ENCODE measurements around the gene PRR32.
"Not testable (repeated sequence)": the region's sequence is repeated elsewhere in the genome, so short reads cannot be mapped to it uniquely, and the experiment has no call there.

PRR32 gene

DNA sequence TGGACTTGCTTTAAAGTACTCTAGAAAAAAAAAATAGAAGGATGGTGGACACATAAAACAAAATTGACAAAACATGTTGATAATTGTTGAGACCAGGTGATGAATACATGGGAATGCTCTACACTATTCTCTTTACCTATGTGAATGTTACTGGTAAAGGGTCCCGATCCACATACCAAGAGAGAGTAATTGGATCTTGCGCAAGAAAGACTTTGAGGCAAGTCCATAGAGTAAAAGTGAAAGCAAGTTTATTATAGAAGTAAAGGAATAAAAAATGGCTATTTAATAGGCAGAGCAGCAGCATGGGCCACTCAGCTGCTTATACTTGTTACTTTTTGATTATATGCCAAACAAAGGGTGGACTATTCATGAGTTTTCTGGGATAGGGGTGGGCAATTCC is 34.0 kb upstream of the PRR32 start (continued):
- TF ChIP-seq, protein P1, sequence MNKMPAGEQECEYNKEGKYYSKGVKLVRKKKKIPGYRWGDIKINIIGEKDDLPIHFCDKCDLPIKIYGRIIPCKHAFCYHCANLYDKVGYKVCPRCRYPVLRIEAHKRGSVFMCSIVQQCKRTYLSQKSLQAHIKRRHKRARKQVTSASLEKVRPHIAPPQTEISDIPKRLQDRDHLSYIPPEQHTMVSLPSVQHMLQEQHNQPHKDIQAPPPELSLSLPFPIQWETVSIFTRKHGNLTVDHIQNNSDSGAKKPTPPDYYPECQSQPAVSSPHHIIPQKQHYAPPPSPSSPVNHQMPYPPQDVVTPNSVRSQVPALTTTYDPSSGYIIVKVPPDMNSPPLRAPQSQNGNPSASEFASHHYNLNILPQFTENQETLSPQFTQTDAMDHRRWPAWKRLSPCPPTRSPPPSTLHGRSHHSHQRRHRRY (tag by site-specific recombination; IDR thresholded peaks at IDR 0.05) = no peak
- TF ChIP-seq MZF1 (tag by site-specific recombination; IDR thresholded peaks at IDR 0.05; ENCODE audit: borderline replicate concordance) (no peak), ZNF776 (tag by site-specific recombination; IDR thresholded peaks at IDR 0.05; ENCODE audit: borderline replicate concordance) (no peak), RBAK (tag by site-specific recombination; IDR thresholded peaks at IDR 0.05) (no peak), ZNF16 (tag by site-specific recombination; IDR thresholded peaks at IDR 0.05; ENCODE audit: low read depth) (no peak), MEIS1 (CRISPR knock-in tag; IDR thresholded peaks at IDR 0.05; ENCODE audit: borderline replicate concordance) (no peak), ZNF23 (tag by site-specific recombination; IDR thresholded peaks at IDR 0.05; ENCODE audit: borderline replicate concordance) (no peak), ZNF311 (tag by site-specific recombination; IDR thresholded peaks at IDR 0.05; ENCODE audit: borderline replicate concordance) (no peak), ZNF214 (tag by site-specific recombination; IDR thresholded peaks at IDR 0.05; ENCODE audit: borderline replicate concordance) (no peak)
- TF ChIP-seq, protein P2, sequence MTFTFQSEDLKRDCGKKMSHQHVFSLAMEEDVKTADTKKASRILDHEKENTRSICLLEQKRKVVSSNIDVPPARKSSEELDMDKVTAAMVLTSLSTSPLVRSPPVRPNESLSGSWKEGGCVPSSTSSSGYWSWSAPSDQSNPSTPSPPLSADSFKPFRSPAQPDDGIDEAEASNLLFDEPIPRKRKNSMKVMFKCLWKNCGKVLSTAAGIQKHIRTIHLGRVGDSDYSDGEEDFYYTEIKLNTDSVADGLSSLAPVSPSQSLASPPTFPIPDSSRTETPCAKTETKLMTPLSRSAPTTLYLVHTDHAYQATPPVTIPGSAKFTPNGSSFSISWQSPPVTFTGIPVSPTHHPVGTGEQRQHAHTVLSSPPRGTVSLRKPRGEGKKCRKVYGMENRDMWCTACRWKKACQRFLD (tag by site-specific recombination; IDR thresholded peaks at IDR 0.05) = no peak

DNA sequence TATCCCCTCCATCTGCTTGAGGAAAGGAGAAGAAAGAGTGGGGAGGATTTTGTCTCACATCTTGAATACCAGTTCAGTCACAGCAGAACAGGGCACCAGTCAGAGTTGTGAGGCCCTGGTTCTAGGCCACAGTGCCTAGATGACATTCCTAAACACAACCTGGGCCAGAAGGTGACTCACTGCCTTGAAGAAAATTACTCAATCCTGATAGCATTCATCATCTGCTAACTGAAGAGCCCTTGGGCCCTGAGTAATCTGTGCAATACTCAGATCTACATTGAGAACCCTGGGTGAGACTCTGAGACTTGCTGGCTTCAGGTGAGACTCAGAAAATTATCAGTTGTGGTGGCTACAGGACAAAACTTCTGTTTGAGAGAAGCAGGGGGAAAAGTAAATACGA is 20.5 kb upstream of the PRR32 start:
- POLR2A ChIA-PET = no interaction called here
- no peaks in the 10 kb centered on the region for H3K36me3 ChIP-seq (ENCODE audit: control insufficient read depth in 2 of 2, insufficient read depth in 1 of 2, low read length in 2 of 2)
- no peak overlapping the region for H3K27ac ChIP-seq (ENCODE audit: extremely low read depth, low read depth, low read length)
- H3K4me3 ChIP-seq (ENCODE audit: low read depth, low read length) = no peak overlapping the region
- TF ChIP-seq ZNF785 (tag by site-specific recombination; IDR thresholded peaks at IDR 0.05) = no peak
- TF ChIP-seq, protein P3, sequence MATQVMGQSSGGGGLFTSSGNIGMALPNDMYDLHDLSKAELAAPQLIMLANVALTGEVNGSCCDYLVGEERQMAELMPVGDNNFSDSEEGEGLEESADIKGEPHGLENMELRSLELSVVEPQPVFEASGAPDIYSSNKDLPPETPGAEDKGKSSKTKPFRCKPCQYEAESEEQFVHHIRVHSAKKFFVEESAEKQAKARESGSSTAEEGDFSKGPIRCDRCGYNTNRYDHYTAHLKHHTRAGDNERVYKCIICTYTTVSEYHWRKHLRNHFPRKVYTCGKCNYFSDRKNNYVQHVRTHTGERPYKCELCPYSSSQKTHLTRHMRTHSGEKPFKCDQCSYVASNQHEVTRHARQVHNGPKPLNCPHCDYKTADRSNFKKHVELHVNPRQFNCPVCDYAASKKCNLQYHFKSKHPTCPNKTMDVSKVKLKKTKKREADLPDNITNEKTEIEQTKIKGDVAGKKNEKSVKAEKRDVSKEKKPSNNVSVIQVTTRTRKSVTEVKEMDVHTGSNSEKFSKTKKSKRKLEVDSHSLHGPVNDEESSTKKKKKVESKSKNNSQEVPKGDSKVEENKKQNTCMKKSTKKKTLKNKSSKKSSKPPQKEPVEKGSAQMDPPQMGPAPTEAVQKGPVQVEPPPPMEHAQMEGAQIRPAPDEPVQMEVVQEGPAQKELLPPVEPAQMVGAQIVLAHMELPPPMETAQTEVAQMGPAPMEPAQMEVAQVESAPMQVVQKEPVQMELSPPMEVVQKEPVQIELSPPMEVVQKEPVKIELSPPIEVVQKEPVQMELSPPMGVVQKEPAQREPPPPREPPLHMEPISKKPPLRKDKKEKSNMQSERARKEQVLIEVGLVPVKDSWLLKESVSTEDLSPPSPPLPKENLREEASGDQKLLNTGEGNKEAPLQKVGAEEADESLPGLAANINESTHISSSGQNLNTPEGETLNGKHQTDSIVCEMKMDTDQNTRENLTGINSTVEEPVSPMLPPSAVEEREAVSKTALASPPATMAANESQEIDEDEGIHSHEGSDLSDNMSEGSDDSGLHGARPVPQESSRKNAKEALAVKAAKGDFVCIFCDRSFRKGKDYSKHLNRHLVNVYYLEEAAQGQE (tag by site-specific recombination; IDR thresholded peaks at IDR 0.05) = no peak
- TF ChIP-seq ZNF510 (tag by site-specific recombination; IDR thresholded peaks at IDR 0.05; ENCODE audit: insufficient replicate concordance) = no peak
- no peak for TF ChIP-seq REPIN1 (tag by site-specific recombination; IDR thresholded peaks at IDR 0.05; ENCODE audit: low read depth)
- TF ChIP-seq ZNF248 (tag by site-specific recombination; IDR thresholded peaks at IDR 0.05) = no peak
- TF ChIP-seq ZNF48 (tag by site-specific recombination; IDR thresholded peaks at IDR 0.05) = no peak
- TF ChIP-seq ZNF664 (tag by site-specific recombination; IDR thresholded peaks at IDR 0.05) = no peak
- TF ChIP-seq ZNF561 (tag by site-specific recombination; IDR thresholded peaks at IDR 0.05; ENCODE audit: borderline replicate concordance) = no peak
- CTCF ChIA-PET = no interaction called here
- no peaks in the 10 kb centered on the region for H3K9me3 ChIP-seq (ENCODE audit: control insufficient read depth, insufficient read depth, low read depth, low read length)
- no peaks in the 10 kb centered on the region for H3K4me1 ChIP-seq (ENCODE audit: control insufficient read depth, insufficient read depth, low read length)

DNA sequence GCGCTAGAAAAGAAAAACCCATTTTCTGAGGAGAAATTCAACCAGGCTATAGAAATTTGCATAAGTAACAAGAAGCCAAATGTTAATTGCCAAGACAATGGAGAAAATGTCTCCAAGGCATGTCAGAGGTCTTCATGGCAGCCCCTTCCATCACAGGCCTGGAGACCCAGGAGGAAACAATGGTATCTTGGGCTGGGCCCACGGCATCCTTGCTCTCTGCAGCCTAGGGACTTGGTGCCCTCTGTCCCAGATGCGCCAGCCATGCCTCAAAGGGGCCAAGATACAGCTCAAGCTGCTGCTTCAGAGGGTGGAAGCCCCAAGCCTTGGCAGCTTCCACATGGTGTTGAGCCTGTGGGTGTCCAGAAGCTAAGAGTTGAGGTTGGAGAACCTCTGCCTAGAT is 12.7 kb upstream of the PRR32 start:
- H3K4me1 ChIP-seq (ENCODE audit: control insufficient read depth, insufficient read depth, low read length); H3K27ac ChIP-seq (ENCODE audit: extremely low read depth, low read depth, low read length); H3K4me3 ChIP-seq (ENCODE audit: low read depth, low read length); H3K36me3 ChIP-seq (ENCODE audit: control insufficient read depth in 2 of 2, insufficient read depth in 1 of 2, low read length in 2 of 2); H3K9me3 ChIP-seq (ENCODE audit: control insufficient read depth, insufficient read depth, low read depth, low read length); POLR2A ChIA-PET: not testable (repeated sequence)
- TF ChIP-seq ZNF585B (tag by site-specific recombination; IDR thresholded peaks at IDR 0.05) = peak; percentile 84
- CTCF ChIA-PET = interaction anchor here (0.7 kb wide), 1 partner anchor 522 kb away, joined by 3 read pairs; no protein-coding TSS in a partner anchor
